ENCODE measurements around the gene PLXNB1. TPM values are rescaled to one million over a fixed set of nuclear protein-coding genes. Genes with fewer than 3 reads are reported as not detected.
A peak's percentile ranks its signal among the peaks of the same experiment; 100 is the strongest.

PLXNB1 gene
- total and polyA plus RNA-seq, 2 of the 13 experiments (the other 11 are each of a cell fraction or from before 2014, with no cell fraction given): 86.0 to 143 TPM

- peak; percentile 60; the same call in 1 of the 2 replicates for TF ChIP-seq ATF5 (CRISPR knock-in tag; IDR thresholded peaks at IDR 0.05; ENCODE audit: low read depth)
- TF ChIP-seq DDIT3 (CRISPR knock-in tag; IDR thresholded peaks at IDR 0.05): no peak
- TF ChIP-seq FOXO1 (CRISPR knock-in tag; IDR thresholded peaks at IDR 0.05): 0 out of 2 replicates have a peak, but pooled peaks have one; percentile 28
- 0 out of 2 replicates have a peak, but pooled peaks have one; percentile 36 for TF ChIP-seq NFIB (CRISPR knock-in tag; IDR thresholded peaks at IDR 0.05; ENCODE audit: borderline replicate concordance)
- TF ChIP-seq DMTF1 (CRISPR knock-in tag; IDR thresholded peaks at IDR 0.05): no peak
- no peak for TF ChIP-seq ZNF232 (CRISPR knock-in tag; IDR thresholded peaks at IDR 0.05; ENCODE audit: borderline replicate concordance)
- peak; percentile 98 for TF ChIP-seq ELF1 (CRISPR knock-in tag; IDR thresholded peaks at IDR 0.05)
- TF ChIP-seq AHR (CRISPR knock-in tag; IDR thresholded peaks at IDR 0.05): no peak
- TF ChIP-seq TCF7 (IDR thresholded peaks at IDR 0.05; ENCODE audit: low read depth): no peak
- TF ChIP-seq ISL2 (CRISPR knock-in tag; IDR thresholded peaks at IDR 0.05): peak; percentile 28; the same call in 1 of the 2 replicates
- TF ChIP-seq ZNF260 (CRISPR knock-in tag; IDR thresholded peaks at IDR 0.05; ENCODE audit: borderline replicate concordance, low read depth): no peak
- no peak for TF ChIP-seq DPF2 (CRISPR knock-in tag; IDR thresholded peaks at IDR 0.05; ENCODE audit: borderline replicate concordance, low read depth)
- peak; percentile 89 for TF ChIP-seq MIER3 (CRISPR knock-in tag; IDR thresholded peaks at IDR 0.05; ENCODE audit: borderline replicate concordance)
- no peak for TF ChIP-seq JARID2 (CRISPR knock-in tag; IDR thresholded peaks at IDR 0.05; ENCODE audit: insufficient replicate concordance)
- no peak for TF ChIP-seq ELK4 (CRISPR knock-in tag; IDR thresholded peaks at IDR 0.05; ENCODE audit: borderline replicate concordance)
- no peak for TF ChIP-seq BRCA1 (CRISPR knock-in tag; IDR thresholded peaks at IDR 0.05)
- no peak for TF ChIP-seq HOXA7 (CRISPR knock-in tag; IDR thresholded peaks at IDR 0.05)
- TF ChIP-seq AKNA (CRISPR knock-in tag; IDR thresholded peaks at IDR 0.05; ENCODE audit: borderline replicate concordance): no peak
These were observed 10.1 kb upstream of the PLXNB1 start, which contains the start of the genes CCDC51 and TMA7 (continued) for GRCh38 chr3:48439820-48440589.

Measured in HepG2 (cell line).